Neutrophil (primary cell): ENCODE results near the gene CHMP2A.

Experiments used
- H3K27ac ChIP-seq: fragments of 200-600 bp; sonication (generic); 2 replicates; pipeline ENCODE4 v1.5.1; 2016; ENCODE audit warnings: mild to moderate bottlenecking, moderate library complexity
- H3K27me3 ChIP-seq: fragments of 200-600 bp; sonication (generic); 2 replicates; pipeline ENCODE4 v1.6.0; 2016; ENCODE audit warnings: mild to moderate bottlenecking
- H3K36me3 ChIP-seq: fragments of 200-600 bp; sonication (generic); 2 replicates; pipeline ENCODE4 v1.5.1; 2017
- H3K4me1 ChIP-seq, 2 experiments: fragments of 200-600 bp in 1 of 2; sonication (generic) in 1 of 2; 1 replicate in 1 of 2; 2 replicates in 1 of 2; pipeline versions ENCODE4 v1.5.1 to v1.6.1; 2013 to 2016; ENCODE audit warnings: low read depth in 1 of 2, low read length in 1 of 2, mild to moderate bottlenecking in 1 of 2, moderate library complexity in 1 of 2; ENCODE audit not compliant: control insufficient read depth in 1 of 2, insufficient read depth in 1 of 2
- H3K4me3 ChIP-seq, 2 experiments: fragments of 200-600 bp in 1 of 2; sonication (generic) in 1 of 2; 1 replicate in 1 of 2; 2 replicates in 1 of 2; pipeline ENCODE4 v1.5.1; 2013 to 2016; ENCODE audit warnings: low read depth in 1 of 2, low read length in 1 of 2, mild to moderate bottlenecking in 1 of 2, moderate library complexity in 1 of 2
- H3K9me3 ChIP-seq: fragments of 200-600 bp; sonication (generic); 2 replicates; pipeline ENCODE4 v1.5.1; 2016
- TF ChIP-seq, protein P1 (sequence below): fragments of 200-600 bp; sonication (generic); IDR thresholded peaks from 2 replicates; pipeline ENCODE4 v1.5.1; 2016; ENCODE audit warnings: antibody characterized with exemption

The CHMP2A gene

DNA sequence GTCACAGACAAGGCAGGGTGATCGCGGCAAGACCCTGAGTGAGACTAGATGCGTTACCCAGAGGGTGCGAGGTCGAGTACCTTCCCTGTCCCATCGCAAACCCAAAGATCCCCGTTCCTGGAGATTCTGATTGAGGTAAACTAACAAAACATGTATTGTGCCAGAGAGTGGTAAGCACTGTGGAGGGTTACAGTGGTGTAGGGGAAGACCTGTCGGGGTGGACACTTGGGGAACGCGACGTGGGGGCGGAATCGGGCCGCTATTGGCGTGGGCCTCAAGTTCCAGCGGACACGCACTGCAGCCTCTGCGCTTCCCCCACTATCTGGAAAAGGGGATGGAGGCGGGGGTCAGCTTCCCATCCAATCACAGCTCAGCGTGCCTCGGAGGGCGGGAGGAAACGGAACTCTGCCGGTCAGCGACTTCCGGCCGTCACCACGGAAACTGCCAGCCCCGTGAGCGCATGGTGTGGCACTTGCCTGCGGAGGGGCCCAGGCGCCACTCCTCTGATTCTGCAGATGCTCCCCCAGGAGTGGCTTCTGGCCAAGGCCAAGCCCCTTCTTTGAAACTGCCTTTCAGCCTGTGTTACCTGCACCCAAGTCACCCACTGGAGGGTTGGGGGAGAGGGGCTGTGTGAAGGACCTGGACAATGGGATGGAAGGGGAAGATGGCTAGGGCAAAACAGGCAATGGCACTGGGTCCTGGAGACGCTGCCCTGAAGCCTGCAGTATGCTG is 4.5 kb upstream of the CHMP2A start:
- H3K36me3 ChIP-seq: peaks cover 19% of the 10 kb centered on the region
- peak overlapping the region; percentile 100 for H3K27ac ChIP-seq
- TF ChIP-seq, protein P1, sequence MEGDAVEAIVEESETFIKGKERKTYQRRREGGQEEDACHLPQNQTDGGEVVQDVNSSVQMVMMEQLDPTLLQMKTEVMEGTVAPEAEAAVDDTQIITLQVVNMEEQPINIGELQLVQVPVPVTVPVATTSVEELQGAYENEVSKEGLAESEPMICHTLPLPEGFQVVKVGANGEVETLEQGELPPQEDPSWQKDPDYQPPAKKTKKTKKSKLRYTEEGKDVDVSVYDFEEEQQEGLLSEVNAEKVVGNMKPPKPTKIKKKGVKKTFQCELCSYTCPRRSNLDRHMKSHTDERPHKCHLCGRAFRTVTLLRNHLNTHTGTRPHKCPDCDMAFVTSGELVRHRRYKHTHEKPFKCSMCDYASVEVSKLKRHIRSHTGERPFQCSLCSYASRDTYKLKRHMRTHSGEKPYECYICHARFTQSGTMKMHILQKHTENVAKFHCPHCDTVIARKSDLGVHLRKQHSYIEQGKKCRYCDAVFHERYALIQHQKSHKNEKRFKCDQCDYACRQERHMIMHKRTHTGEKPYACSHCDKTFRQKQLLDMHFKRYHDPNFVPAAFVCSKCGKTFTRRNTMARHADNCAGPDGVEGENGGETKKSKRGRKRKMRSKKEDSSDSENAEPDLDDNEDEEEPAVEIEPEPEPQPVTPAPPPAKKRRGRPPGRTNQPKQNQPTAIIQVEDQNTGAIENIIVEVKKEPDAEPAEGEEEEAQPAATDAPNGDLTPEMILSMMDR: no peak
- peaks cover 55 to 62% of the 10 kb centered on the region in 2 experiments for H3K4me1 ChIP-seq
- H3K9me3 ChIP-seq: no peaks in the 10 kb centered on the region
- H3K27me3 ChIP-seq: peaks cover 41% of the 10 kb centered on the region
- H3K4me3 ChIP-seq: peak overlapping the region; percentile 67 to 91

DNA sequence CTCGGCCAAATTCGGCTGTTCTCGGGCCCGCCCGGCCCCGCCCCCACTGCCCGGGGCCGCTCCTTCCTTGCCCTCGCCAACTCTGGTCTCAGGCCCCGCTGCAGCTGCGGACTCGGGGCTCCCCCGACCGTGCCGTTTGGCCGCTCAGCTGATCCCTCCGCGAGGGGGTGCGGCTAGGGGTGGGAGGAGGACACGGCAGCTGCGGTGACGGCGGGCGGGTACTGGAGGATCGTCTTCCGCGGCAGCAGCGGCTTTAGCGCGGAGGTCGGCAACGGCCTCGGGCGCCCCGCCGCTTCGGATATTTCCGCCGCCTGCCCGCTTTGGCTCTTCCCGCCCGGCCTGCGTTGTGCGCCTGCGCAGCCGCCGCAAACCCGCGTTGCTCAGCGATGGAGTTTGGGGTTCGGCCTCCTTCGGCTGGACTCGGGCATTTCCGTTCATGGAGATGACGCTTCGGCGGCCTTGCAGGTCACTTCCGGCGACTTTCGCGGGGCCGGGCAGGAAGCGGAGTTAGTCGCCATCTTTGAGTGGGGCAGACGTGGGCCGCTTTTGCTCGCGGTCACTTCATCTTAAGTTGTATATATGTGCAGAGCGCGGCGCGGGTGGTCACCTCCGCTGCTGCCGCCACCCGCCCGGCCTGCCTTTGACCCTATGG is 3.8 kb upstream of the CHMP2A start:
- Histone ChIP-seq H3K36me3 (peaks cover 24% of the 10 kb centered on the region), H3K4me1 (peaks cover 62 to 69% of the 10 kb centered on the region in 2 experiments), H3K9me3 (no peaks in the 10 kb centered on the region), H3K4me3 (peak overlapping the region; percentile 67 to 91), H3K27me3 (peaks cover 34% of the 10 kb centered on the region), H3K27ac (peak overlapping the region; percentile 100)
- TF ChIP-seq, protein P1: peak; percentile 25

DNA sequence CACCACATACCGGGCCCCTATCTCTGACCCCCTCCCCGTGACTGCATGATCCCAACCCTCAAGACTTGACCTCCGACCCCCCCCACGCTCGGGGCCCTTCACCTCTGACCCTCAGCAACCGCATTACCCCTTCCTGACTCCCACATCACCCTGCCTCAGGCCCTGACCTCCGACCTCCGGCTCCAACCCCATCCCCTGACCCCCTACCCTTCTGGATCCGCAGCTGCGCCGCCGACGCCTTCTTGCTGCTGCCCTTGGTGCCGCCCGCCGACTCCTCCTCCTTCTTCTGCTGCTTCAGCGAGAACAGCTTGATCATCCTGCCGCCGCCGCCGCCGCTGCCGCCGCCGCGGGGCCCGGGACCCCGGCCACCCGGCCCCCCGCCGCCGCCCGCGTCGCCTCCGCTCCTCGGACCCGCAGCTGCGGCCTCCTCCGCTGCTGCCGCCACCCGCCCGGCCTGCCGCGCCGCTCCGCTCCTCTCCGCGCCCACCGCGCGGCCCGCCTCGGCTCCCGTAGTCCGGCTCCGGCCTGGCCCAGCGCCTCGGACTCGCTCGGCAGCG is 3.2 kb upstream of the CHMP2A start, which contains the start of gene UBE2M:
UBE2M (minus strand) TSS at position 546 of the 557 bp plus-strand sequence; CDS start at position 316, 230 bp downstream.
- Histone ChIP-seq H3K36me3 (peaks cover 30% of the 10 kb centered on the region), H3K4me1 (peaks cover 62 to 69% of the 10 kb centered on the region in 2 experiments), H3K27me3 (peaks cover 28% of the 10 kb centered on the region), H3K27ac (peak within 1 kb of the TSS; percentile 100), H3K9me3 (no peaks in the 10 kb centered on the region), H3K4me3 (peak within 1 kb of the TSS; percentile 67 to 91)
- TF ChIP-seq, protein P1: no peak

DNA sequence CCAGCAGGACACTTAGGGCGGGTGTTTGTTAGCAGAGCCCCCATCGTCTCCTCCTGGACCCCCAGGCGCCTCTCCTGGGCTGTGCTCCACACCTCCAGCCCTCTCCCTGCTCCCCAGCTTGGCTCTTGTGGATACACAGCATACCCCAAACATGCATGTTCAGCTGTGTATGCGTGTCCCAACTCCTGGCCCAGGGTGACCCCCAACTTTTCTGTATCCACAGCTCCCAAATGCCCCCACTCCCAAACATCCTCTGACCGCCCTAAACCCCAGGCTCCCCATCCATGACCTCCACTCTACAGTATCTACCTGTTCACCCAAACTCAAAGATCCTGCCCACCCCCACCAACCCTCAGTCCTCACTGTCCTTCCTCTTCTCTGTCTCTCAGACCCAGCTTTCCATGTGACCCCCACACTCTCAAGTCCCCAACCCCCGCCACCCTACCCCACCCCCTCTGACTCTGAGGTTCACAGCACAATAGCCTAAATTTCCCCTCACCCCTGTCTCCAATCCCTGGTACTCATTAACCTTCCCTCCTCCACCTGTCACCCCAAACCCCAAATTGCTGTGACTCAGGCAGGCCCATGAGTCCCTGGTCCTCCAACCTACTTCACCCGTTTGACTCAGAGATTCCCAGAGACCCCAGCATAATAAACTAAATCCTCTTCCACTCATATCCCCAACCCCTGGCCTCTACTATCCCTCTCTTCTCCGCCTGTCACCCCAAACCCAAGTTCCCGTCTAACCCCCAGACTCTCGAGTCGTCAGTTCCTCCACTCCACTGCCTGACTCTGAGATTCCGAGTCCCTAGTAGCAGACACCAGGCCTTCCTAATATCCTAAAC is 2.5 kb upstream of the CHMP2A start:
- H3K27me3 ChIP-seq: peaks cover 21% of the 10 kb centered on the region
- TF ChIP-seq, protein P1: no peak
- H3K27ac ChIP-seq: peak overlapping the region; percentile 100
- H3K4me1 ChIP-seq: peaks cover 55 to 62% of the 10 kb centered on the region in 2 experiments
- no peaks in the 10 kb centered on the region for H3K9me3 ChIP-seq
- peaks cover 37% of the 10 kb centered on the region for H3K36me3 ChIP-seq
- peak overlapping the region; percentile 67 to 82 for H3K4me3 ChIP-seq

DNA sequence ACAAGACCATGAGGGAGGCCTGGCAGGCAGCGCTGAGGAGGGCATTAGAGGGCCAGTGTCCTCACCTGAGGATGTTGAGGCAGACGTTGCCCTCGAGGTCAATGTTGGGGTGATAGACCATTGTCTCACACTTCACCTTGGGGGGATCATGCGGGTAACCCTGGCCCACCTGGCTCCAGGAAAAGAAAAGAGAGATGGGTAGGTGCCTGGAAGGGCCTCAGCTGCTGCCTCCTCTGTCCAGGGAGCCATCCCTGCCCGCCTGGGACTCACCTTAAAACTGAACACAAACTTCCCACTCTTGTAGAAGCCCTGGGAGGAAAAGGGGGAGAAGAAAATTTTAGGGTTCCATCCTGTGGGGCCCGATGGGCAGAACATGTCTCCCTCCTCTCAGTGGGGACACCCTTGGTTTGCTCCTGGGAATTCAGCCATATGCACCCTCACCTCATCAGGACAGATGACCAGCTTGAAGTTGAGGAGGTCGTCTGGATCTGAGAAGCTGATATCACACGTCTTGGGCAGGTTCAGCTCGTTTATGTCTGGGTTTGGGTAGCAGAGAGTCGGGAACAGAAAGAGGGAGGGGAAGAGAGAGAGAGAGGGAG is 1.8 kb upstream of the CHMP2A start:
- no peaks in the 10 kb centered on the region for H3K9me3 ChIP-seq
- peak overlapping the region; percentile 67 to 82 for H3K4me3 ChIP-seq
- peaks cover 14% of the 10 kb centered on the region for H3K27me3 ChIP-seq
- H3K4me1 ChIP-seq: peaks cover 47 to 55% of the 10 kb centered on the region in 2 experiments
- H3K27ac ChIP-seq: peak overlapping the region; percentile 100
- H3K36me3 ChIP-seq: peaks cover 44% of the 10 kb centered on the region
- TF ChIP-seq, protein P1: no peak
